Neuron (in vitro differentiated cells): ENCODE measurements around the gene SDR42E1.

Source experiments
- H2AFZ ChIP-seq: one replicate; pipeline ENCODE4 v1.6.1; 2013; ENCODE audit warnings: low read depth, mild to moderate bottlenecking, inconsistent platforms, low read length, moderate library complexity
- H3K27me3 ChIP-seq: one replicate; pipeline ENCODE4 v1.6.1; 2013; ENCODE audit warnings: low read length; ENCODE audit not compliant: insufficient read depth
- H3K36me3 ChIP-seq: one replicate; pipeline ENCODE4 v1.6.1; 2013; ENCODE audit warnings: low read length; ENCODE audit not compliant: insufficient read depth
- H3K4me1 ChIP-seq: one replicate; pipeline ENCODE4 v1.6.1; 2013; ENCODE audit warnings: low read length; ENCODE audit not compliant: insufficient read depth
- H3K4me3 ChIP-seq: 2 replicates; pipeline ENCODE4 v1.5.1; 2013; ENCODE audit warnings: mild to moderate bottlenecking, low read length, moderate library complexity
- H3K9me3 ChIP-seq: one replicate; pipeline ENCODE4 v1.6.1; 2013; ENCODE audit warnings: low read length

SDR42E1 gene

GRCh38 chr16:81939164-81940056 is 71.9 kb downstream of the SDR42E1 start:
- Histone ChIP-seq H3K36me3 (no peaks in the 10 kb centered on the region), H2AFZ (no peak overlapping the region), H3K9me3 (no peaks in the 10 kb centered on the region), H3K4me1 (peaks cover 18% of the 10 kb centered on the region), H3K27me3 (no peaks in the 10 kb centered on the region), H3K4me3 (no peak overlapping the region)
